Ovary (tissue), 3 donors: Measurements from ENCODE around the gene MUC5AC.

ENCODE experiments used
- CTCF ChIP-seq, 3 donors: fragments of 450-650 bp in 2 of 3; fragments of 200-600 bp in 1 of 3; IDR thresholded peaks; one replicate each; pipeline versions ENCODE4 v1.5.1 to v1.8.0; 2016 to 2022; ENCODE audit warnings: antibody characterized with exemption in 3 of 3, mild to moderate bottlenecking in 1 of 3
- POLR2A ChIP-seq: fragments of 450-650 bp; IDR thresholded peaks from one replicate; pipeline ENCODE4 v1.6.1; 2017; ENCODE audit warnings: antibody characterized with exemption, mild to moderate bottlenecking, moderate library complexity
- donor health status: DM: no; HTN: no; CAD: no.

- TF ChIP-seq CTCF (IDR thresholded peaks at IDR 0.05) (no peak), POLR2A (no peak)
Measured at GRCh38 chr11:1121331-1121812, 36.4 kb upstream of the MUC5AC start.
